GM13976 (cell line): ENCODE results near the gene TEX19.

ENCODE experiments used
- DNase-seq: peaks from one replicate; pipeline ENCODE4 v3.0.0; 2012; ENCODE audit warnings: low spot score
- in situ Hi-C: fragments of 300-500 bp; cut with MboI; formaldehyde crosslinking; loops from one replicate; pipeline ENCODE4 v1.12.0; 2022; ENCODE audit warnings: low sequenced_read_pairs, mixed read lengths, inconsistent platforms; ENCODE audit not compliant: unreplicated experiment
- TF ChIP-seq, protein P1 (sequence below): IDR thresholded peaks from 2 replicates; pipeline ENCODE4 v1.5.1; 2012; ENCODE audit warnings: borderline replicate concordance, mild to moderate bottlenecking; ENCODE audit not compliant: insufficient read depth; ENCODE audit errors: extremely low read depth, missing control alignments, control extremely low read depth

The TEX19 gene

DNA sequence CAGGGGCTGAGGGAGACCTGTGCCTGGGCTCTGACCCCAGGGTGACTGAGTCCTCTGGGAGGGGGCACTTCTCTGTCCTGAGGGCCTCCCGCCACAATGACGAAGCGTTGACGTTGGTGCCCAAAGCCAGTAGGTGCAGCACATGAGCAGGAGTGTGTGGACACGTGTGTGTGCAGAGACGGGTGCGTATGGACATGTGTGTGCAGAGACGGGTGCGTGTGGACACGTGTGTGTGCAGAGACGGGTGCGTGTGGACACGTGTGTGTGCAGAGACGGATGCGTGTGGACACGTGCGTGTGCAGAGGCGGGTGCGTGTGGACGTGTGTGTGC is 40.9 kb upstream of the TEX19 start:
- in situ Hi-C loops = no loop called here
- DNase-seq = no peak
- TF ChIP-seq, protein P1, sequence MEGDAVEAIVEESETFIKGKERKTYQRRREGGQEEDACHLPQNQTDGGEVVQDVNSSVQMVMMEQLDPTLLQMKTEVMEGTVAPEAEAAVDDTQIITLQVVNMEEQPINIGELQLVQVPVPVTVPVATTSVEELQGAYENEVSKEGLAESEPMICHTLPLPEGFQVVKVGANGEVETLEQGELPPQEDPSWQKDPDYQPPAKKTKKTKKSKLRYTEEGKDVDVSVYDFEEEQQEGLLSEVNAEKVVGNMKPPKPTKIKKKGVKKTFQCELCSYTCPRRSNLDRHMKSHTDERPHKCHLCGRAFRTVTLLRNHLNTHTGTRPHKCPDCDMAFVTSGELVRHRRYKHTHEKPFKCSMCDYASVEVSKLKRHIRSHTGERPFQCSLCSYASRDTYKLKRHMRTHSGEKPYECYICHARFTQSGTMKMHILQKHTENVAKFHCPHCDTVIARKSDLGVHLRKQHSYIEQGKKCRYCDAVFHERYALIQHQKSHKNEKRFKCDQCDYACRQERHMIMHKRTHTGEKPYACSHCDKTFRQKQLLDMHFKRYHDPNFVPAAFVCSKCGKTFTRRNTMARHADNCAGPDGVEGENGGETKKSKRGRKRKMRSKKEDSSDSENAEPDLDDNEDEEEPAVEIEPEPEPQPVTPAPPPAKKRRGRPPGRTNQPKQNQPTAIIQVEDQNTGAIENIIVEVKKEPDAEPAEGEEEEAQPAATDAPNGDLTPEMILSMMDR = no peak

DNA sequence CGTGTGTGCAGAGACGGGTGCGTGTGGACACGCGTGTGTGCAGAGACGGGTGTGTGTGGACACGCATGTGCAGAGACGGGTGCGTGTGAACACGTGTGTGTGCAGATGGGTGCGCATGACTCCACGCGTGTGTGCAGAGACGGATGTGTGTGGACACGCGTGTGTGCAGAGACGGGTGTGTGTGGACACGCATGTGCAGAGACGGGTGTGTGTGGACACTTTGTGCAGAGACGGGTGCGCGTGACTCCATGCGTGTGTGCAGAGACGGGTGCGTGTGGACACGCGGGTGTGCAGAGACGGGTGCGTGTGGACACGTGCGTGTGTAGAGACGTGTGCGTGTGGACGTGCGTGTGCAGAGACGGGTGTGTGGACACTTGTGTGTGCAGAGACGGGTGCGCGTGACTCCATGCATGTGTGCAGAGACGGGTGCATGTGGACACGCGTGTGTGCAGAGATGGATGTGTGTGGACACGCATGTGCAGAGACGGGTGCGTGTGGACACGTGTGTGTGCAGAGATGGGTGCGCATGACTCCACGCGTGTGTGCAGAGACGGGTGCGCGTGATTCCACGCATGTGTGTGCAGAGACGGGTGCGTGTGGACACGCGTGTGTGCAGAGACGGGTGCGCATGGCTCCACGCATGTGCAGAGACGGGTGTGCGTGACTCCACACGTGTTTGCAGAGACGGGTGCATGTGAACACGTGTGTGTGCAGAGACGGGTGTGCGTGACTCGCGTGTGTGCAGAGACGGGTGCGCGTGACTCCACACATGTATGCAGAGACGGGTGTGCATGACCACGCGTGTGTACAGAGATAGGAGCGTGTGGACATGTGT is 40.1 kb upstream of the TEX19 start:
- in situ Hi-C loops = no loop called here
- no peak for DNase-seq
- TF ChIP-seq, protein P1 = no peak

DNA sequence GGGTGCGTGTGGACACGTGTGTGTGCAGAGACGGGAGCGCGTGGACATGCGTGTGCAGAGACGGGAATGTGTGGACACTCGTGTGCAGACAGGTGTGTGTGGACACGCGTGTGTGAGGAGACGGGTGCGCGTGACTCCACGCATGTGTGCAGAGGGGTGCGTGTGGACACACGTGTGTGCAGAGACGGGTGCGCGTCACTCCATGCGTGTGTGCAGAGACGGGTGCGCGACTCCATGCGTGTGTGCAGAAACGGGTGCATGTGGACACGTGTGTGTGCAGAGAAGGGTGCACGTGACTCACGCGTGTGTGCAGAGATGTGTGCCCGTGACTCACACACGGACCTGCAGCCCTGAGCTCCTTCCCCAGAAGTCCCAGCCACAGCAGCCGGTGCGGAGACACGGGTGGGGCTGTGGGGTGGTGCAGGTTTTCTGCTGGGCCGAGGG is 39.4 kb upstream of the TEX19 start:
- TF ChIP-seq, protein P1 = no peak
- in situ Hi-C loops = no loop called here
- no peak for DNase-seq

DNA sequence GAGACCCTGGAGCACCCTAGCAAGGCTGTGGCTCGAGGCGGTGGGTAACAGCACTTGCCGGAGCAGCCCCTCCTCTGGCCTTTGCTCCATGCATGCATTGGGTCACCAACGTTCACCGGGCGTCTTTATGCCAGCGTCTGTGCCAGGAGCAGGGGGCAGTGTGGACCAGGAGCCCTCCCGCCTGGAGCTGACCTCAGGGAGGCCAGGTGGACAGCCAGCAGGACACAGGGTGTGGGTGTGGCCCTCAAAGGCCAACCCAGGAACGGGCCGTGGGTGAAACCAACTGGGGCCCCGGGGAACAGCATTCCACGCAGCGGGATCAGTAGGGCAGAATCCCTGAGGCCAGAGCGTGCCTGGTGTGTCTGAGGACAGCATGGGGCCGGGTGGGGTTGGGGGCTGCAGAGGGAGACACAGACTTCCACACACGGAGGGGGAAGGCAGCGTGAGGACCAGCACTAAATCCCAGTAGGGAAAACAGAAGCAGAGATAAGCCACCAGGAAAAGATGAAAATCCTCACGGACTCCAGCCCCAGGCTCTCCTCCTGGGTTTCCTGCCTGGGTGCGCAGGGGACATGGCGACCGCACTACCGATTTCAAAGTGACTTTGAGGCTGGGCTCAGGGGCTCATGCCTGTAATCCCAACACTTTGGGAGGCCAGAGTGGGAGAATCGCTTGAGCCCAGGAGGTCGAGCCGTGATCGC is 38.8 kb upstream of the TEX19 start:
- DNase-seq = no peak
- TF ChIP-seq, protein P1 = no peak
- in situ Hi-C loops = no loop called here

DNA sequence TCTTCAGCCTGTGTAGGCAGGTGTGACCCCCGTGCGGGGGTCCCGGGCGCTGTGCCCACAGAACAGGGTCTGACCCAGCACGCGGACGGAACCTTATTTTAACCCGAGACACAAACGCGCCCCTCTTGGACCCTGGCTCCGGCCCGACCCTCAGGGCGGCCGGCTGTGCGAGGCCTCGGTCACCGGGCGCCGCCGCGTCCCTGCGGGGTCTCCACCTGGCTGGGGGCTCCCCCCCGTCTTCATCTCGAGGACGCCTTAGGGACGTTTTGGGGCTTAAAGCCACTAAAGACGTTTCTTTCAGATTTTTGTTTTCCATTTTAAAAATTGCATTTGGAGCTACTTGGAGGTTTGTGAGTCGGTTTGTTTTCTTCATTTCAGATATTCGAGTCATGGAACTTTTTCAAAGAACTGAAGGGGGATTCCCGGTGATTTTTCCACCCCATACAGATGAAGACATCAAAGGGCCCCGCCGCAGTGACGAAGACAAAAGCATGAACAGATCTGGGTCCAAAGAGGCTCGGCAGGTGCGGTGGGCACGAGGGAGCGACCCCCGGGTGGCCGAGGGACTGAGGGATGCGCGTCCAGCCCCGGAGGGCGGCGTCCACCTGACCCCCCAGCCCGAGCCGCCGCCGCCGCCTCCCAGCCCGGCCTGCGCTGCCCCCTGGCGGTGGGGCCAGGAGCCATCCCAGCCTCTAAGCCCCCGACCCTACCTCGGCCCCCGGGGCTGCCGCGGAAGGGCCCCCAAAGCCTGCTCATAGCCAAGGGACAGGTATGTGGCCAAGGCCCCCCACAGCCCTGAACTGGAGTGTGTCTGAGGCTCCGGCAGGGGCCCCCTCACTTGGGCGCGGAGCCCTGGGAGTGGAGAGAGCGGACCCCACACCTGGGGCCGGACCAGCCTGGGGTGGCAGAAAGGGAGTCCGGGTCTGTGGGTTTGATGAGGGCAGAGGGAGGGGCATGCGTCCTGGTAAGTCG is 37.8 kb upstream of the TEX19 start:
- DNase-seq = peak; percentile 89
- TF ChIP-seq, protein P1 = peak; percentile 85
- in situ Hi-C loops = no loop called here

DNA sequence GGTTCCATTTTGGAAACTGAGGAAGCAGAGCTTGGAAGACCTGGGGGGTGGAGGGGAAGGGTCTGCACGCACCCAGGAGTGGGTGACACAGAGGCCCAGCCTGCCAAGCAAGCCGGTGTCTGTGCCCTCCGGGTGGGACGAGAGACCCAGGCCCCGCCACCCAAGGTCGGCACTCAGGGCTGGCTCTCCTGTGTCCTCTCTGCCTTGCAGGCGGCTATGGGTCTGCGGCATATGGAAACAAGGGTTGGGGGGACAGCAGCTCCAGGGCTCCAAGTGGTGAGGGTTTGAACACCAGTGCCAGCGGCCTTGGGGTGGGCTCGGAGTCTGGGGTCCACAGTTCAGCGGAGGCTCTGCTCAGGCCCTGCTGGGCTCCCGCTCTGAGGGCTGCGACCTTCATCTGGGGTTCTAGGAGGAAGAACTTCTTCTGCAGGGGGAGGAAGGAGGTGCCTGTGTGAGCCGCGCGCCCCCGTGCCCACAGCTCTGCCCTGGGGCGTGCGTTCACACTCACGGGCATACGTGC is 37.0 kb upstream of the TEX19 start:
- DNase-seq = no peak
- TF ChIP-seq, protein P1 = no peak
- in situ Hi-C loops = no loop called here
